Body of pancreas (tissue), 4 donors: Measurements from ENCODE around the gene SLC16A12. TPM values are rescaled to one million over a fixed set of nuclear protein-coding genes. Genes with fewer than 3 reads are reported as not detected.
"Not testable (repeated sequence)": the region's sequence is repeated elsewhere in the genome, so short reads cannot be mapped to it uniquely, and the experiment has no call there.

ENCODE experiments used
- ATAC-seq: fragments of 150-250 bp; one replicate; pipeline ENCODE4 v1.9.1; 2016
- DNase-seq, 4 donors: peaks; one replicate each; pipeline ENCODE4 v3.0.0-alpha.2; 2019
- H3K27ac ChIP-seq, 4 donors: fragments of 200-600 bp; sonication (generic); 1 replicate in 3 of 4; 2 replicates in 1 of 4; pipeline versions ENCODE4 v1.5.1 to v1.6.1; 2016 to 2019; ENCODE audit warnings: mild to moderate bottlenecking in 1 of 4, mixed read lengths in 1 of 4, moderate library complexity in 1 of 4
- H3K27me3 ChIP-seq, 2 donors: fragments of 200-600 bp; sonication (generic); one replicate each; pipeline ENCODE4 v1.6.0; 2016; ENCODE audit warnings: mild to moderate bottlenecking in 1 of 2
- H3K36me3 ChIP-seq, 2 donors: fragments of 200-600 bp; sonication (generic); replicated peaks in 1 of 2; 2 replicates each; pipeline ENCODE4 v1.5.1; 2016; ENCODE audit warnings: low read depth in 2 of 2; ENCODE audit not compliant: insufficient read depth in 1 of 2
- H3K4me1 ChIP-seq: fragments of 200-600 bp; sonication (generic); one replicate; pipeline ENCODE4 v1.6.0; 2016
- H3K4me3 ChIP-seq, 2 donors: fragments of 200-600 bp; sonication (generic); 1 replicate in 1 of 2; 2 replicates in 1 of 2; pipeline ENCODE4 v1.5.1; 2016 to 2019
- H3K9me3 ChIP-seq, 3 donors: fragments of 200-600 bp; sonication (generic); 1 replicate in 2 of 3; 2 replicates in 1 of 3; pipeline ENCODE4 v1.5.1; 2016
- CTCF ChIP-seq, 7 experiments: fragments of 450-650 bp in 4 of 7; fragments of 200-600 bp in 3 of 7; sonication (generic) in 3 of 7; IDR thresholded peaks; one replicate each; pipeline ENCODE4 v1.5.1; 2016 to 2019; ENCODE audit warnings: antibody characterized with exemption in 7 of 7
- POLR2A ChIP-seq, 3 donors: fragments of 450-650 bp; IDR thresholded peaks; one replicate each; pipeline ENCODE4 v1.6.1; 2016; ENCODE audit warnings: antibody characterized with exemption in 3 of 3, mild to moderate bottlenecking in 2 of 3
- WGBS, 2 donors: methylation state at CpG; one replicate each; pipeline ENCODE4 v1.1.5; 2017; 5-methylcytosine and 5-hydroxymethylcytosine counted together
- intact Hi-C: fragments of 100-400 bp; cut with DNase I; formaldehyde crosslinking; loops from one replicate; pipeline ENCODE4 v1.15.1; 2023
- total RNA-seq, 2 donors: library from RNA; depleted of rRNA; stranded (reverse); fragments of >200 nt; gene quantifications; one replicate each; pipeline ENCODE4 v1.1.0, GENCODE V29; 2016

SLC16A12 gene
- total RNA-seq, 2 donors from 2014 or later = 19.5 to 26.7 TPM

DNA sequence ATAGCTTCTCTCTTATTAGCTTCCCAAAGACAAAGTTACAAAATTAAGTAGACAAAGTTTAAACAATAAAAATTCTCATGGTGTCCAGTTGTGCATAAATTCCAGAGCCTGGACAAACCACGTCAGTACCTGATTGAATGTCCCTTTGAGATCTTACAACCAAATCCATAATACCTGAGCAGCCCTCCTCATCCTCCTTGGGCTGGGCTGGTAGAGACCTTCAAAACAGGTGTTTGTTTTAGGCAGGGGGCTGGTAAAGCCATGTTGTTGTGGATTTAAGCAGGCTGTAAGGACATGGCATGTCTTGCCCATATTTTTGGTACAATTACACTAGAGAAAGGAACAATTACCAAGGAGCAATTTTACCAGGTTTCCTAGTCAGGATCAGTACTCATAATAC lies 118.9 kb downstream of the SLC16A12 start:
- no peak overlapping the region for H3K4me3 ChIP-seq

DNA sequence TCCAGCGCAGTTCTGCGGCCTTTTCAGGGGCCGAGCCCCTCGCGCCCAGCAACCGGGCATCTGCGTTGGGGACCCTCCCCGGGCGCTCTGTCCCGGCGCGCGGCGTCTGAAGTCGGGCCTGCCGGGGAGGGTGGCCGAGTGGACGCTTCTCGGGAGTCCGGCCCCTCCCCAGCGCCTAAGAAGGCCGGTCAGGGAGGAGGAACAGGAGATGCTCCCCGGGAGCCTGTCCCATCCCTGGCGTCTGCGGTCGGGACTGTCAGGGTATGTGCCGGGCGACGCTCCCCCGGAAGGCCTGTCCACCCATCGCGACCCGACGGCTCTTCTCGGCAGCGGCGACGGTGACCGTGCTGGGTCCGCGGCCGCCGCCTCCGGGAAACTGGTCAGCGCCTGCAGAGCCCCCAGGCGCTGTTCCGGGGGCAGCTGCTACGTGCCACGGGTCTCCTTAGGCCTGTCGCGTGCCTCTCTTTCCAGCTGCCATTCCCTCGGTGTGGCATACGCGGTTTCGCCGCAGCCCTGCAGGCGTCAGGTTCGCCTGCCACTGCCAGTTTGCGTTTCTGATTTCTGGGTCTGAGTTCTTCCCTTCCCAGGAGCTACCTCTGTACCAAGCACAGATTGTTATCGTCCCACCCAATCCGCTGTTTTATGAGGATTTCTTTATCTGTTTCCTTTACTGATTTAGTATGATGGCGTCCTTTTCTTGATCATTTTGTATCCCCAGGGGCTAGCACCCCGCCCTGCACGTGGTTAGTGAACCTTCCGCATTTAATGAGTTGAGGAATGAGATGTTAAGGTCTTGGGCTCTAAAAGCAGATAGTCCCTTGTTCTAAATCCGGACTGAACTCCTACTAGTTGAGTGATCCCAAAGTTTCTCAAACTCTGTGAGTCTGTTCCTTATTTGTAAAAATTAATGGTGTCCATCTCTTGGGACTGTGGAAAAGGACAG lies 120.2 kb downstream of the SLC16A12 start:
- TF ChIP-seq POLR2A (IDR thresholded peaks at IDR 0.05) (peak; percentile 13 to 29 (median 26)), CTCF (IDR thresholded peaks at IDR 0.05) (peak in 1 of 7 experiments; percentile 27)
- peak; percentile 48 to 63 (median 52) for DNase-seq
- Histone ChIP-seq H3K27ac (peak overlapping the region; percentile 86 to 95 (median 93)), H3K27me3 (no peaks in the 10 kb centered on the region), H3K36me3 (peaks cover 0 to 1% of the 10 kb centered on the region in 2 donors), H3K9me3 (no peaks in the 10 kb centered on the region), H3K4me1 (peaks cover 36% of the 10 kb centered on the region), H3K4me3 (peak overlapping the region; percentile 40 to 89)
- intact Hi-C loops = no loop called here
- peak; percentile 68 for ATAC-seq
- 1 to 2% methylated on average over 24 to 66 of the region's 66 CpGs for WGBS, 2 donors

More for the DNA sequence above, 118.9 kb downstream of the SLC16A12 start:
- no peaks in the 10 kb centered on the region for H3K9me3 ChIP-seq
- no peak for DNase-seq
- intact Hi-C loops = no loop called here
- H3K4me1 ChIP-seq = peaks cover 45% of the 10 kb centered on the region
- no peak for ATAC-seq
- no peak for TF ChIP-seq POLR2A (IDR thresholded peaks at IDR 0.05)
- TF ChIP-seq CTCF (IDR thresholded peaks at IDR 0.05) = no peak
- peaks cover 0 to 1% of the 10 kb centered on the region in 2 donors for H3K36me3 ChIP-seq
- WGBS, 2 donors = 50 to 68% methylated on average over 1 of the region's 1 CpG
- no peaks in the 10 kb centered on the region for H3K27me3 ChIP-seq
- H3K27ac ChIP-seq = no peak overlapping the region

- peak; percentile 70 to 81 (median 75) for DNase-seq
- Histone ChIP-seq H3K4me1 (peaks cover 33% of the 10 kb centered on the region), H3K36me3 (peaks cover 0 to 1% of the 10 kb centered on the region in 2 donors), H3K4me3 (peak within 1 kb of the TSS; percentile 40 to 89), H3K27me3 (no peaks in the 10 kb centered on the region), H3K9me3 (no peaks in the 10 kb centered on the region), H3K27ac (peak within 1 kb of the TSS; percentile 86 to 95 (median 93))
- intact Hi-C loops = no loop called here
- TF ChIP-seq CTCF (IDR thresholded peaks at IDR 0.05) (no peak), POLR2A (IDR thresholded peaks at IDR 0.05) (peak; percentile 51 to 64 (median 63))
- ATAC-seq = peak; percentile 87
- 0% methylated on average over 20 to 48 of the region's 48 CpGs for WGBS, 2 donors
Measured at GRCh38 chr10:89414146-89414878, 121.1 kb downstream of the SLC16A12 start, which contains the start of gene IFIT5. IFIT5 (plus strand) TSS chr10:89414568; CDS start chr10:89414799, 231 bp downstream.

DNA sequence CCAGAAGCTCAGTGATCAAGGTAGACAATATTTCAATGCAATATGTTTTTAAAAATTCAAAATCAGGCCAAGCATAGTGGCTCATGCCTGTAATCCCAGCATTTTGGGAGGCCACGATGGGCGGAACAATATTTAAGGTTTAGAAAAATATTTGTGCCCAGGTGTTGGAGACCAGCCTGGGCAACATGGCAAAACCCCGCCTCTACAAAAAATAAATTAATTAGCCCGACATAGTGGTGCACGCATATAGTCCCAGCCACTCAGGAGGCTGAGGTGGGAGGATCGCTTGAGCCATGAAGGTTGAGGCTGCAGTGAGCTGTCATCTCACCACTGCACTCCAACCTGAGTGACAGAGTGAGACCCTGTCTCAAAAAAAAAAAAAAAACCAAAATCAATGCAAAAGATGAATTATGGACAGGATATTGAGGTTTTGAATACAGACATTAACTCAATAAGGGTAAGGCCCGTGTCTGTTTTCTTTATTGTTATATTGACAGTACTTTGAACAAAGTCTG lies 121.9 kb downstream of the SLC16A12 start:
- peaks cover 0 to 1% of the 10 kb centered on the region in 2 donors for H3K36me3 ChIP-seq
- TF ChIP-seq CTCF (IDR thresholded peaks at IDR 0.05) = no peak
- peak overlapping the region in 3 of 4 donors; percentile 91 to 95 (median 95) for H3K27ac ChIP-seq
- no peaks in the 10 kb centered on the region for H3K27me3 ChIP-seq
- peaks cover 32% of the 10 kb centered on the region for H3K4me1 ChIP-seq
- intact Hi-C loops = no loop called here
- no peaks in the 10 kb centered on the region for H3K9me3 ChIP-seq
- no peak for DNase-seq
- H3K4me3 ChIP-seq = no peak overlapping the region
- WGBS, 2 donors = 74 to 87% methylated on average over 7 of the region's 7 CpGs
- ATAC-seq = no peak

DNA sequence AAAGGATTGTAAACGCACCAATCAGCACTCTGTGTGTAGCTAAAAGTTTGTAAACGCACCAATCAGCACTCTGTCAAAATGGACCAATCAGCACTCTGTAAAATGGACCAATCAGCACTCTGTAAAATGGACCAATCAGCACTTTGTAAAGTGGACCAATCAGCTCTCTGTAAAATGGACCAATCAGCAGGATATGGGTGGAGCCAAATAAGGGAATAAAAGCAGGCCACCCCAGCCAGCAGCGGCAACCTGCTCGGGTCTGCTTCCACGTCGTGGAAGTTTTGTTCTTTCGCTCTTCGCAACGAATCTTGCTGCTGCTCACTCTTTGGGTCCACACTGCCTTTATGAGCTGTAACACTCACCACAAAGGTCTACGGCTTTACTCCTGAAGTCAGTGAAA lies 123.1 kb downstream of the SLC16A12 start:
- H3K27ac ChIP-seq, ATAC-seq, H3K36me3 ChIP-seq, H3K4me3 ChIP-seq, DNase-seq, intact Hi-C loops, H3K27me3 ChIP-seq, H3K9me3 ChIP-seq: not testable (repeated sequence)
- 87 to 89% methylated on average over 10 of the region's 10 CpGs for WGBS, 2 donors
- peaks cover 26% of the 10 kb centered on the region for H3K4me1 ChIP-seq

DNA sequence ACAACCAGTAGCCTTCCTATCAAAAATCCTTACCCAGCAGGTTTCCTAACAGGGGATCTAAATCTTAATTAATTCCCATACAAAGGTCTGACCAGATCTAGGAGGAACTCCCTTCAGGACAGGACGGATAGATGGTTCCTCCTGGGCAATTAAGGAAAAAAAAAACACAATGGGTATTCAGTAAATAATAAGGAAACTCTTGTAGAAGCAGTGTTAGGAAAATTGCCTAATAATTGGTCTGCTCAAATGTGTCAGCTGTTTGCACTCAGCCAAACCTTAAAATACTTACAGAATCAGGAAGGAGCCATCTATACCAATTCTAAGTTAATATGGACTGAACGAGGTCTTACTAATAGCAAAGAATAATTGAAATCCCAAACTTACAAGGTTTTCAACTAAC lies 124.3 kb downstream of the SLC16A12 start:
- DNase-seq, H3K9me3 ChIP-seq, intact Hi-C loops, H3K36me3 ChIP-seq, H3K27ac ChIP-seq, H3K27me3 ChIP-seq, ATAC-seq, H3K4me3 ChIP-seq: not testable (repeated sequence)
- WGBS, 2 donors = 72 to 80% methylated on average over 2 of the region's 2 CpGs
- peaks cover 17% of the 10 kb centered on the region for H3K4me1 ChIP-seq

- H3K4me1 ChIP-seq = peaks cover 11% of the 10 kb centered on the region
- H3K27me3 ChIP-seq, intact Hi-C loops, ATAC-seq, H3K27ac ChIP-seq, DNase-seq, H3K9me3 ChIP-seq, H3K36me3 ChIP-seq, H3K4me3 ChIP-seq: not testable (repeated sequence)
- 83 to 97% methylated on average over 5 of the region's 5 CpGs for WGBS, 2 donors
Measured at GRCh38 chr10:89410551-89410950, 124.8 kb downstream of the SLC16A12 start.
